ENCODE measurements around the gene SLC26A8.

GRCh38 chr6:35895560-35895959 lies 128.9 kb downstream of the SLC26A8 start:
- TF ChIP-seq YY1 (IDR thresholded peaks at IDR 0.05; ENCODE audit: insufficient read depth, insufficient read length): no peak
- TF ChIP-seq ZNF274 (IDR thresholded peaks at IDR 0.05; ENCODE audit: low read depth, low read length): no peak
- no peak for TF ChIP-seq SUZ12 (IDR thresholded peaks at IDR 0.05; ENCODE audit: extremely low read depth, insufficient read depth, insufficient read length)

Data from NT2/D1 (cell line).